K562 (cell line): ENCODE measurements around the gene AFG1L. TPM values are rescaled to one million over a fixed set of nuclear protein-coding genes. Genes with fewer than 3 reads are reported as not detected.

Source experiments
- ETS1 ChIP-seq: conservative IDR thresholded peaks from 2 replicates; pipeline ENCODE4 v1.6.1; 2011; ENCODE audit warnings: low read depth, mild to moderate bottlenecking, low read length; ENCODE audit not compliant: control insufficient read depth
- EZH2 ChIP-seq: IDR thresholded peaks from 2 replicates; pipeline ENCODE4 v1.6.1; 2012; ENCODE audit warnings: low read depth, mild to moderate bottlenecking, inconsistent platforms, low read length, borderline replicate concordance
- FOXK1 ChIP-seq: sonication (generic); formaldehyde crosslinking; IDR thresholded peaks from 2 replicates; pipeline ENCODE4 v1.8.0; 2022; ENCODE audit warnings: missing genetic modification reagents, mild to moderate bottlenecking, borderline replicate concordance
- HDAC3 ChIP-seq: fragments of 450-650 bp; IDR thresholded peaks from 2 replicates; pipeline ENCODE4 v1.6.1; 2018; ENCODE audit warnings: borderline replicate concordance, mild to moderate bottlenecking, moderate library complexity; ENCODE audit not compliant: partially characterized antibody
- HMGN3 ChIP-seq: IDR thresholded peaks from 2 replicates; pipeline ENCODE4 v1.6.1; 2011; ENCODE audit warnings: borderline replicate concordance, low read depth, mild to moderate bottlenecking, mixed read lengths, low read length; ENCODE audit not compliant: insufficient read length; ENCODE audit errors: extremely low read depth
- HNRNPH1 ChIP-seq: fragments of 200-400 bp; formaldehyde crosslinking; optimal IDR thresholded peaks from 2 replicates; pipeline ENCODE3; 2017; ENCODE audit warnings: low read depth, mild to moderate bottlenecking, low read length, moderate library complexity
- HOMEZ ChIP-seq: fragments of 250-450 bp; sonication (Bioruptor Pico); IDR thresholded peaks from 2 replicates; pipeline ENCODE4 v1.4.0; 2020; ENCODE audit warnings: mild to moderate bottlenecking, moderate library complexity
- JUNB ChIP-seq: fragments of 450-650 bp; formaldehyde crosslinking; conservative IDR thresholded peaks from 2 replicates; pipeline ENCODE4 v1.4.0; 2020; ENCODE audit warnings: mild to moderate bottlenecking
- NFE2 ChIP-seq: IDR thresholded peaks from 2 replicates; pipeline ENCODE4 v1.6.1; 2014; ENCODE audit warnings: antibody characterized with exemption, low read depth
- PCBP1 ChIP-seq: fragments of 200-400 bp; formaldehyde crosslinking; IDR thresholded peaks from 2 replicates; pipeline ENCODE4 v1.6.1; 2018; ENCODE audit warnings: mild to moderate bottlenecking, low read depth, low read length; ENCODE audit not compliant: poor library complexity, severe bottlenecking
- RBFOX2 ChIP-seq: fragments of 200-400 bp; formaldehyde crosslinking; IDR thresholded peaks from 2 replicates; pipeline ENCODE4 v1.6.1; 2017; ENCODE audit warnings: low read depth, mild to moderate bottlenecking, low read length, moderate library complexity
- TCF3 ChIP-seq: sonication (generic); formaldehyde crosslinking; IDR thresholded peaks from 2 replicates; pipeline ENCODE4 v1.4.0; 2020; ENCODE audit warnings: mild to moderate bottlenecking, missing genetic modification reagents
- THRAP3 ChIP-seq: fragments of 450-650 bp; IDR thresholded peaks from 2 replicates; pipeline ENCODE4 v1.6.1; 2016; ENCODE audit warnings: mild to moderate bottlenecking, inconsistent platforms, borderline replicate concordance
- YBX1 ChIP-seq: fragments of 450-650 bp; IDR thresholded peaks from 2 replicates; pipeline ENCODE4 v1.7.1; 2016; ENCODE audit warnings: mild to moderate bottlenecking
- ZNF184 ChIP-seq: sonication (generic); formaldehyde crosslinking; IDR thresholded peaks from 2 replicates; pipeline ENCODE4 v1.5.0; 2020; ENCODE audit warnings: missing genetic modification reagents
- ZNF408 ChIP-seq: fragments of 250-450 bp; sonication (Bioruptor Pico); IDR thresholded peaks from 2 replicates; pipeline ENCODE4 v1.4.0; 2020; ENCODE audit warnings: low read depth, mild to moderate bottlenecking, moderate library complexity
- ZNF764 ChIP-seq: fragments of 250-450 bp; sonication (Bioruptor Pico); IDR thresholded peaks from 2 replicates; pipeline ENCODE4 v1.4.0; 2020; ENCODE audit warnings: low read depth, mild to moderate bottlenecking, moderate library complexity
- ZNF766 ChIP-seq: fragments of 200-800 bp; sonication (Bioruptor generic); conservative IDR thresholded peaks from 2 replicates; pipeline ENCODE4 v1.6.1; 2016; ENCODE audit warnings: missing genetic modification characterization, missing compliant biosample characterization
- polyA plus RNA-seq, 8 experiments: library from polyadenylated mRNA; depleted of rRNA in 4 of 8; stranded (reverse) in 5 of 8; unstranded in 3 of 8; fragments of >200 nt; fragmentation: Nextera tagmentation in 2 of 8; fragmentation: Illumina TruSeq in 1 of 8; extraction: Ambion mirVana in 2 of 8; extraction: Trizol in 1 of 8; gene quantifications; 2 replicates each; pipeline versions ENCODE4 v1.2.1 to v1.2.3, GENCODE V29; 2011 to 2014; ENCODE audit warnings: inconsistent platforms in 1 of 8, missing spikeins in 1 of 8
- total RNA-seq, 7 experiments: library from RNA; depleted of rRNA in 6 of 7; stranded (reverse); fragments of >200 nt in 6 of 7; fragmentation: Illumina TruSeq in 2 of 7; extraction: Trizol in 2 of 7; gene quantifications; 2 replicates each; pipeline versions ENCODE4 v1.2.1 to v1.2.3, GENCODE V29; 2011 to 2021; ENCODE audit warnings: low replicate concordance in 1 of 7
- TF ChIP-seq, protein P1 (sequence below): fragments of 250-450 bp; sonication (Bioruptor Pico); IDR thresholded peaks from 2 replicates; pipeline ENCODE4 v1.8.0; 2021; ENCODE audit warnings: mild to moderate bottlenecking, moderate library complexity
- TF ChIP-seq, protein P2 (sequence below): IDR thresholded peaks from 2 replicates; pipeline ENCODE4 v1.6.1; 2012; ENCODE audit warnings: low read depth, low read length, improper control_type of control experiment, borderline replicate concordance
- TF ChIP-seq, protein P3 (sequence below): sonication (generic); formaldehyde crosslinking; IDR thresholded peaks from 2 replicates; pipeline ENCODE4 v1.8.1; 2022; ENCODE audit warnings: missing genetic modification reagents

The AFG1L gene
- total and polyA plus RNA-seq, 9 of the 15 experiments (the other 6 are each of a cell fraction or from before 2014, with no cell fraction given) = 2.2 to 15.5 (median 5.8) TPM

DNA sequence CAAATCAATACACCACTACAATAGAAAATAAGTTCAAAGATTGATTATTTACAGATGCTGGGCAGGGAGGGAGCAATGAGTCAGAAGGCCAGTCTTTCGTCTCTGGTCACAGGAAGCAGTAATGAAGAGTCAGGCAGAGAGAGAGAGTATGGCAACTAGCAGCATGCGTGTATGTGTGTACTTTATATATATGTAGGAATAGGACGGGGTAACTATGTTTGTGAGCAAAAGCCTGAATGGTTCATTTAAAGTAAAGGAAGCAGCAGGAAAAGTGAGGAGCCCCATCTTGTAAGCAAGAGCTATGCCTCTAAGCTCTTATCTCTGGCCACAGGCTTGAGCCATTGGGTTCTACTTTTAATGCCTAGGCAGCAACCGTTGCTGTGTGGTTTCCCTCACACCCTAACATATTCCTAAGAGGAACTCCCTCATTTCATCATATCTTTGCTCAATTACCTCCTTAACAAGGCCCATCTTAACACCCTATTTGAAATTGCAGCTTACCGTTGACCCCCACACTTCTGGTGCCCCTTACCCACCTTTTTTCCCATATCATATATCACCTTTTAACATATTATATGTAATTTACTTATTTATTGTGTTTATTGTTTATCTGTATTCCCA, 66.6 kb downstream of the AFG1L start (continued):
- TF ChIP-seq ETS1 (no peak), FOXK1 (no peak), PCBP1 (no peak), EZH2 (no peak), HOMEZ (no peak), ZNF766 (CRISPR knock-in tag) (peak; percentile 86), JUNB (CRISPR knock-in tag) (no peak), THRAP3 (no peak), ZNF764 (CRISPR knock-in tag) (no peak), HNRNPH1 (no peak), TCF3 (CRISPR knock-in tag) (peak; percentile 93), HMGN3 (no peak), ZNF408 (CRISPR knock-in tag) (no peak), RBFOX2 (peak; percentile 51), HDAC3 (peak; percentile 59), ZNF184 (CRISPR knock-in tag) (no peak), YBX1 (no peak), NFE2 (no peak)
- TF ChIP-seq, protein P1, sequence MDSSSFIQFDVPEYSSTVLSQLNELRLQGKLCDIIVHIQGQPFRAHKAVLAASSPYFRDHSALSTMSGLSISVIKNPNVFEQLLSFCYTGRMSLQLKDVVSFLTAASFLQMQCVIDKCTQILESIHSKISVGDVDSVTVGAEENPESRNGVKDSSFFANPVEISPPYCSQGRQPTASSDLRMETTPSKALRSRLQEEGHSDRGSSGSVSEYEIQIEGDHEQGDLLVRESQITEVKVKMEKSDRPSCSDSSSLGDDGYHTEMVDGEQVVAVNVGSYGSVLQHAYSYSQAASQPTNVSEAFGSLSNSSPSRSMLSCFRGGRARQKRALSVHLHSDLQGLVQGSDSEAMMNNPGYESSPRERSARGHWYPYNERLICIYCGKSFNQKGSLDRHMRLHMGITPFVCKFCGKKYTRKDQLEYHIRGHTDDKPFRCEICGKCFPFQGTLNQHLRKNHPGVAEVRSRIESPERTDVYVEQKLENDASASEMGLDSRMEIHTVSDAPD = no peak
- TF ChIP-seq, protein P2, sequence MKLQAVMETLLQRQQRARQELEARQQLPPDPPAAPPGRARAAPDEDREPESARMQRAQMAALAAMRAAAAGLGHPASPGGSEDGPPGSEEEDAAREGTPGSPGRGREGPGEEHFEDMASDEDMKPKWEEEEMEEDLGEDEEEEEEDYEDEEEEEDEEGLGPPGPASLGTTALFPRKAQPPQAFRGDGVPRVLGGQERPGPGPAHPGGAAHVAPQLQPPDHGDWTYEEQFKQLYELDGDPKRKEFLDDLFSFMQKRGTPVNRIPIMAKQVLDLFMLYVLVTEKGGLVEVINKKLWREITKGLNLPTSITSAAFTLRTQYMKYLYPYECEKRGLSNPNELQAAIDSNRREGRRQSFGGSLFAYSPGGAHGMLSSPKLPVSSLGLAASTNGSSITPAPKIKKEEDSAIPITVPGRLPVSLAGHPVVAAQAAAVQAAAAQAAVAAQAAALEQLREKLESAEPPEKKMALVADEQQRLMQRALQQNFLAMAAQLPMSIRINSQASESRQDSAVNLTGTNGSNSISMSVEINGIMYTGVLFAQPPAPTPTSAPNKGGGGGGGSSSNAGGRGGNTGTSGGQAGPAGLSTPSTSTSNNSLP = peak; percentile 80; the same call in 1 of the 2 replicates
- TF ChIP-seq, protein P3, sequence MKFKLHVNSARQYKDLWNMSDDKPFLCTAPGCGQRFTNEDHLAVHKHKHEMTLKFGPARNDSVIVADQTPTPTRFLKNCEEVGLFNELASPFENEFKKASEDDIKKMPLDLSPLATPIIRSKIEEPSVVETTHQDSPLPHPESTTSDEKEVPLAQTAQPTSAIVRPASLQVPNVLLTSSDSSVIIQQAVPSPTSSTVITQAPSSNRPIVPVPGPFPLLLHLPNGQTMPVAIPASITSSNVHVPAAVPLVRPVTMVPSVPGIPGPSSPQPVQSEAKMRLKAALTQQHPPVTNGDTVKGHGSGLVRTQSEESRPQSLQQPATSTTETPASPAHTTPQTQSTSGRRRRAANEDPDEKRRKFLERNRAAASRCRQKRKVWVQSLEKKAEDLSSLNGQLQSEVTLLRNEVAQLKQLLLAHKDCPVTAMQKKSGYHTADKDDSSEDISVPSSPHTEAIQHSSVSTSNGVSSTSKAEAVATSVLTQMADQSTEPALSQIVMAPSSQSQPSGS (CRISPR knock-in tag) = no peak
